Ovary (tissue), 9 donors: ENCODE measurements around the gene KATNB1. TPM values are rescaled to one million over a fixed set of nuclear protein-coding genes. Genes with fewer than 3 reads are reported as not detected.

ENCODE experiments used
- DNase-seq, 5 donors: peaks; one replicate each; pipeline ENCODE4 v3.0.0-alpha.2; 2019 to 2020
- H3K27ac ChIP-seq, 2 donors: fragments of 200-600 bp; one replicate each; pipeline versions ENCODE4 v1.5.1 to v1.8.0; 2019 to 2022
- H3K27me3 ChIP-seq: fragments of 200-600 bp; one replicate; pipeline ENCODE4 v1.8.0; 2022
- H3K36me3 ChIP-seq: fragments of 200-600 bp; sonication (generic); one replicate; pipeline ENCODE4 v1.5.1; 2019
- H3K4me1 ChIP-seq: one replicate; pipeline ENCODE4 v1.8.1; 2013; ENCODE audit warnings: mild to moderate bottlenecking, moderate library complexity; ENCODE audit not compliant: insufficient read depth
- H3K4me3 ChIP-seq: fragments of 200-600 bp; sonication (generic); one replicate; pipeline ENCODE4 v1.5.1; 2017
- H3K9me3 ChIP-seq, 2 donors: fragments of 200-600 bp in 1 of 2; sonication (generic) in 1 of 2; one replicate each; pipeline versions ENCODE4 v1.5.1 to v1.8.1; 2013 to 2019; ENCODE audit warnings: mild to moderate bottlenecking in 1 of 2, moderate library complexity in 1 of 2
- EP300 ChIP-seq: sonication (generic); formaldehyde crosslinking; IDR thresholded peaks from one replicate; pipeline ENCODE4 v1.6.1; 2017; ENCODE audit warnings: antibody characterized with exemption
- POLR2A ChIP-seq: fragments of 450-650 bp; IDR thresholded peaks from one replicate; pipeline ENCODE4 v1.6.1; 2017; ENCODE audit warnings: antibody characterized with exemption, mild to moderate bottlenecking, moderate library complexity
- WGBS, 3 donors: extraction: QIAGEN DNeasy Blood & Tissue Kit in 1 of 3; methylation state at CpG; one replicate each; pipeline versions ENCODE4 v1.1.5 to v1.1.7; 2013 to 2017; 5-methylcytosine and 5-hydroxymethylcytosine counted together
- intact Hi-C, 4 donors: fragments of 100-400 bp; cut with DNase I; formaldehyde crosslinking; loops; one replicate each; pipeline versions ENCODE4 v1.11.0 to v1.15.1; 2022 to 2023
- polyA plus RNA-seq, 2 donors: library from polyadenylated mRNA; stranded (reverse); fragments of 200-250 nt in 1 of 2; fragments of 350-450 nt in 1 of 2; fragmentation: Illumina TruSeq in 1 of 2; extraction: RNeasy Lipid Tissue Mini Kit (QIAGEN cat#74804) in 1 of 2; gene quantifications; one replicate each; pipeline ENCODE4 v1.2.3, GENCODE V29; 2013 to 2014
- total RNA-seq, 7 donors: library from RNA; depleted of rRNA in 2 of 7; stranded (reverse); fragments of >200 nt in 2 of 7; fragmentation: NEBNext Ultra II Directional in 3 of 7; extraction: Animal tissue kit (Norgen Biotek cat#: 25700) in 3 of 7; gene quantifications; one replicate each; pipeline versions ENCODE4 v1.1.0 to v1.2.4, GENCODE V29; 2016 to 2023
- TF ChIP-seq, protein P1 (sequence below), 3 donors: fragments of 450-650 bp in 2 of 3; fragments of 200-600 bp in 1 of 3; IDR thresholded peaks; one replicate each; pipeline versions ENCODE4 v1.5.1 to v1.8.0; 2016 to 2022; ENCODE audit warnings: antibody characterized with exemption in 3 of 3, mild to moderate bottlenecking in 1 of 3
- donor health status: DM: no; HTN: no; CAD: no; lungs with moderate emphysema.
- donor health status: DM: no; HTN: no; CAD: no.
- donor health status: Bipolar disorder and iron deficiency.
- donor health status: DM: yes; HTN: yes; CAD: no.
- donor health status: DM: no; HTN: no; CAD: no.
- donor health status: DM: yes; HTN: yes; CAD: no.

The KATNB1 gene
- total and polyA plus RNA-seq, 9 donors: 3.4 to 20.2 (median 12.5) TPM

DNA sequence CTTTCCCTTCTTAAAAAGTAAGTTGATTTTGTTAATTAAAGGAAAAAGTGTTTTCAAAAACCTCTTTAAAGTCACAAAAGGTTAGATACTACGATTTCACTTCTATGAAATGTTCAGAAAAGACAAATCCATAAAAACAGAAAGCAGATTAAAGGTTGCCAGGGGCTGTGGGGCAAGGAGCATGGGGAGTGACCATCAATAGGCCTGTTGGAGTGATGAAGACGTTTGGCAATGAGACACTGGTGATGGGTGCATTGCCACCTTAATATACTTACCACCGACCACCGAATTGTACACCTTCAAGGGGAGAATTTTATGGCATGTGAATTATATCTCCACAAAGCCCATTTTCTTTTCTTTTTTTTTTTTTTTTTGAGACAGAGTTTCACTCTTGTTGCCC, 47.5 kb downstream of the KATNB1 start:
- no peak overlapping the region for H3K4me3 ChIP-seq
- H3K36me3 ChIP-seq: no peaks in the 10 kb centered on the region
- H3K27me3 ChIP-seq: no peaks in the 10 kb centered on the region
- intact Hi-C loops: no loop called here
- WGBS, 3 donors: 75 to 80% (median 77%) methylated on average over 4 of the region's 4 CpGs
- TF ChIP-seq POLR2A: no peak
- TF ChIP-seq, protein P1, sequence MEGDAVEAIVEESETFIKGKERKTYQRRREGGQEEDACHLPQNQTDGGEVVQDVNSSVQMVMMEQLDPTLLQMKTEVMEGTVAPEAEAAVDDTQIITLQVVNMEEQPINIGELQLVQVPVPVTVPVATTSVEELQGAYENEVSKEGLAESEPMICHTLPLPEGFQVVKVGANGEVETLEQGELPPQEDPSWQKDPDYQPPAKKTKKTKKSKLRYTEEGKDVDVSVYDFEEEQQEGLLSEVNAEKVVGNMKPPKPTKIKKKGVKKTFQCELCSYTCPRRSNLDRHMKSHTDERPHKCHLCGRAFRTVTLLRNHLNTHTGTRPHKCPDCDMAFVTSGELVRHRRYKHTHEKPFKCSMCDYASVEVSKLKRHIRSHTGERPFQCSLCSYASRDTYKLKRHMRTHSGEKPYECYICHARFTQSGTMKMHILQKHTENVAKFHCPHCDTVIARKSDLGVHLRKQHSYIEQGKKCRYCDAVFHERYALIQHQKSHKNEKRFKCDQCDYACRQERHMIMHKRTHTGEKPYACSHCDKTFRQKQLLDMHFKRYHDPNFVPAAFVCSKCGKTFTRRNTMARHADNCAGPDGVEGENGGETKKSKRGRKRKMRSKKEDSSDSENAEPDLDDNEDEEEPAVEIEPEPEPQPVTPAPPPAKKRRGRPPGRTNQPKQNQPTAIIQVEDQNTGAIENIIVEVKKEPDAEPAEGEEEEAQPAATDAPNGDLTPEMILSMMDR (IDR thresholded peaks at IDR 0.05): no peak
- no peak for TF ChIP-seq EP300
- H3K4me1 ChIP-seq: peaks cover 8% of the 10 kb centered on the region
- DNase-seq: no peak
- H3K27ac ChIP-seq: peak overlapping the region in 1 of 2 donors; percentile 25
- no peaks in the 10 kb centered on the region for H3K9me3 ChIP-seq

GRCh38 chr16:57783883-57784282, 48.3 kb downstream of the KATNB1 start:
- no peak for DNase-seq
- no peak overlapping the region for H3K4me3 ChIP-seq
- no peaks in the 10 kb centered on the region for H3K27me3 ChIP-seq
- TF ChIP-seq, protein P1 (IDR thresholded peaks at IDR 0.05): no peak
- TF ChIP-seq POLR2A: no peak
- H3K27ac ChIP-seq: no peak overlapping the region
- no peaks in the 10 kb centered on the region for H3K36me3 ChIP-seq
- WGBS, 3 donors: 93 to 97% (median 95%) methylated on average over 8 of the region's 8 CpGs
- intact Hi-C loops: no loop called here
- peaks cover 15% of the 10 kb centered on the region for H3K4me1 ChIP-seq
- no peaks in the 10 kb centered on the region for H3K9me3 ChIP-seq

DNA sequence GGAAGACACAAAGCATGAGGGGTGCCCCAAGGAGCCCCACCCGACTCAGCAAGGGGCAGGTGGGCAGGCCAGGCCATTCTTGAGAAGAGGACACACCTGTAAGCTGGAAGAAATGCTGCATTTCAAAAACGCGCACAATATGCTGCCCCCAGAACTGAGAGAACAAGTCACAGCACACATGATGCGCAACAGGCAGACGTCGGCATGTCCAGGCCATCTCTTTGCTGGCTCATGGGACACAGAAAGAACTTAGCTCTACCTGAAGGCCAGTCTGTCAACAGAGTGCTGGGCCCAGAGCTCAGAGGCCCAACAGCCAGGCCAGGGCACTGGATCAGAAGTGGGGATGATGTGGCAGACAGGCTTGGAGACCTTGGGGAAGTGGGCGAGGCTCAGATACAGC, 48.8 kb downstream of the KATNB1 start:
- Histone ChIP-seq H3K36me3 (no peaks in the 10 kb centered on the region), H3K27ac (no peak overlapping the region), H3K4me3 (no peak overlapping the region), H3K4me1 (peaks cover 18% of the 10 kb centered on the region), H3K9me3 (no peaks in the 10 kb centered on the region), H3K27me3 (no peaks in the 10 kb centered on the region)
- no peak for DNase-seq
- WGBS, 3 donors: 88 to 95% (median 91%) methylated on average over 7 of the region's 7 CpGs
- TF ChIP-seq EP300 (no peak), POLR2A (no peak)
- TF ChIP-seq, protein P1 (IDR thresholded peaks at IDR 0.05): no peak
- intact Hi-C loops: no loop called here

GRCh38 chr16:57785385-57785784, 49.8 kb downstream of the KATNB1 start:
- TF ChIP-seq EP300 (no peak), POLR2A (no peak)
- TF ChIP-seq, protein P1 (IDR thresholded peaks at IDR 0.05): no peak
- intact Hi-C loops: no loop called here
- H3K27me3 ChIP-seq: no peaks in the 10 kb centered on the region
- H3K27ac ChIP-seq: no peak overlapping the region
- H3K4me1 ChIP-seq: peaks cover 18% of the 10 kb centered on the region
- WGBS, 3 donors: 92 to 97% (median 97%) methylated on average over 10 of the region's 10 CpGs
- no peak for DNase-seq
- no peaks in the 10 kb centered on the region for H3K36me3 ChIP-seq
- H3K4me3 ChIP-seq: no peak overlapping the region
- no peaks in the 10 kb centered on the region for H3K9me3 ChIP-seq

- DNase-seq: no peak
- Histone ChIP-seq H3K4me1 (peaks cover 18% of the 10 kb centered on the region), H3K9me3 (no peaks in the 10 kb centered on the region), H3K27me3 (no peaks in the 10 kb centered on the region), H3K27ac (no peak overlapping the region), H3K36me3 (no peaks in the 10 kb centered on the region), H3K4me3 (no peak overlapping the region)
- intact Hi-C loops: no loop called here
- 88 to 96% (median 91%) methylated on average over 8 of the region's 8 CpGs for WGBS, 3 donors
- TF ChIP-seq, protein P1 (IDR thresholded peaks at IDR 0.05): no peak
- no peak for TF ChIP-seq EP300
- TF ChIP-seq POLR2A: no peak
Observed at GRCh38 chr16:57785924-57786323, 50.4 kb downstream of the KATNB1 start.
